IMR-90 (cell line): ENCODE results near the gene PLXND1. TPM values are rescaled to one million over a fixed set of nuclear protein-coding genes. Genes with fewer than 3 reads are reported as not detected.

ENCODE experiments used
- ATAC-seq: fragments of 200-7000 bp; cut with Tn5 transposase; 2 replicates; pipeline ENCODE4 v1.9.1; 2020; ENCODE audit warnings: low read depth, mild to moderate bottlenecking, moderate library complexity
- BruUV-seq: library from RNA; stranded (reverse); fragments of 400-500 nt; replicated peaks from 2 replicates; lab custom pipeline; 2021; lab: Mats Ljungman, UMichigan
- CTCF ChIA-PET: fragments of 300-600 bp; formaldehyde crosslinking; extraction: SDS; loops from one replicate; lab custom pipeline; 2021; ENCODE audit warnings: antibody characterized with exemption; lab: Yijun Ruan, JAX
- POLR2A ChIA-PET: fragments of 300-600 bp; sonication (Branson Sonifier 250); formaldehyde crosslinking; loops from one replicate; lab custom pipeline; 2022; ENCODE audit warnings: antibody characterized with exemption; ENCODE audit not compliant: unreplicated experiment; lab: Charles Lee
- DNase-seq: peaks from one replicate; pipeline ENCODE4 v3.0.0; 2013
- H2AFZ ChIP-seq: replicated peaks from 2 replicates; pipeline ENCODE3; 2013; ENCODE audit warnings: low read length, mild to moderate bottlenecking; ENCODE audit not compliant: poor library complexity
- H2AK5ac ChIP-seq: 2 replicates; pipeline ENCODE4 v1.6.1; 2013; ENCODE audit warnings: low read depth, low read length, inconsistent platforms
- H2AK9ac ChIP-seq: replicated peaks from 2 replicates; pipeline ENCODE3; 2013; ENCODE audit warnings: mild to moderate bottlenecking, low read depth, low read length, moderate library complexity; ENCODE audit not compliant: poor library complexity
- H2BK120ac ChIP-seq: 2 replicates; pipeline ENCODE4 v1.6.1; 2013; ENCODE audit warnings: low read depth, low read length, inconsistent platforms
- H2BK15ac ChIP-seq: 3 replicates; pipeline ENCODE4 v1.6.1; 2013; ENCODE audit warnings: low read depth, low read length, inconsistent platforms
- H2BK20ac ChIP-seq: 2 replicates; pipeline ENCODE4 v1.6.1; 2013; ENCODE audit warnings: low read depth, mild to moderate bottlenecking, inconsistent platforms, low read length, moderate library complexity
- H2BK5ac ChIP-seq: 2 replicates; pipeline ENCODE4 v1.6.1; 2013; ENCODE audit warnings: mild to moderate bottlenecking, low read depth, low read length, inconsistent platforms; ENCODE audit not compliant: poor library complexity, severe bottlenecking
- H3K14ac ChIP-seq: replicated peaks from 2 replicates; pipeline ENCODE4 v1.6.1; 2013; ENCODE audit warnings: low read depth, low read length, inconsistent platforms
- H3K18ac ChIP-seq: 2 replicates; pipeline ENCODE4 v1.6.1; 2013; ENCODE audit warnings: low read depth, low read length, control low read depth
- H3K23ac ChIP-seq: 2 replicates; pipeline ENCODE4 v1.6.1; 2013; ENCODE audit warnings: low read depth, low read length, inconsistent platforms
- H3K27ac ChIP-seq: 2 replicates; pipeline ENCODE4 v1.5.1; 2013; ENCODE audit warnings: mild to moderate bottlenecking, control low read depth, low read length; ENCODE audit not compliant: insufficient read depth
- H3K27me3 ChIP-seq: 2 replicates; pipeline ENCODE4 v1.6.1; 2013; ENCODE audit warnings: low read length; ENCODE audit not compliant: control insufficient read depth, insufficient read depth
- H3K36me3 ChIP-seq: 2 replicates; pipeline ENCODE4 v1.6.1; 2013; ENCODE audit warnings: low read length, mixed read lengths; ENCODE audit not compliant: control insufficient read depth, insufficient read depth
- H3K4ac ChIP-seq: 2 replicates; pipeline ENCODE4 v1.6.1; 2013; ENCODE audit warnings: low read depth, low read length, inconsistent platforms
- H3K4me1 ChIP-seq: 2 replicates; pipeline ENCODE4 v1.6.1; 2013; ENCODE audit warnings: low read length, mixed read lengths; ENCODE audit not compliant: control insufficient read depth, insufficient read depth
- H3K4me2 ChIP-seq: 2 replicates; pipeline ENCODE4 v1.6.1; 2013; ENCODE audit warnings: low read depth, mild to moderate bottlenecking, control low read depth, low read length, moderate library complexity
- H3K4me3 ChIP-seq: 2 replicates; pipeline ENCODE4 v1.5.1; 2013; ENCODE audit warnings: low read depth, mild to moderate bottlenecking, control low read depth, low read length, moderate library complexity; ENCODE audit not compliant: insufficient read depth
- H3K56ac ChIP-seq: 2 replicates; pipeline ENCODE4 v1.6.1; 2013; ENCODE audit warnings: low read length, inconsistent platforms; ENCODE audit not compliant: insufficient read depth; ENCODE audit errors: extremely low read depth
- H3K79me1 ChIP-seq, 2 experiments: 2 replicates each; pipeline ENCODE4 v1.6.1; 2013; ENCODE audit warnings: low read length in 2 of 2, inconsistent platforms in 1 of 2, low read depth in 1 of 2
- H3K9ac ChIP-seq: 2 replicates; pipeline ENCODE4 v1.6.1; 2013; ENCODE audit warnings: low read depth, low read length, control low read depth
- H3K9me1 ChIP-seq: 2 replicates; pipeline ENCODE4 v1.6.1; 2013; ENCODE audit warnings: low read length, inconsistent platforms; ENCODE audit not compliant: insufficient read depth
- H3K9me3 ChIP-seq: 2 replicates; pipeline ENCODE4 v1.6.1; 2013; ENCODE audit warnings: low read length; ENCODE audit not compliant: control insufficient read depth, insufficient read depth
- H4K20me1 ChIP-seq: 2 replicates; pipeline ENCODE4 v1.6.1; 2013; ENCODE audit warnings: low read length, inconsistent platforms; ENCODE audit not compliant: insufficient read depth
- H4K5ac ChIP-seq: 2 replicates; pipeline ENCODE4 v1.6.1; 2013; ENCODE audit warnings: mild to moderate bottlenecking, low read depth, low read length, control low read depth
- H4K8ac ChIP-seq, 2 experiments: 2 replicates each; pipeline ENCODE4 v1.6.1; 2013; ENCODE audit warnings: low read depth in 2 of 2, low read length in 2 of 2, control low read depth in 1 of 2, inconsistent platforms in 1 of 2
- H4K91ac ChIP-seq: 2 replicates; pipeline ENCODE4 v1.6.1; 2013; ENCODE audit warnings: low read depth, low read length, inconsistent platforms; ENCODE audit not compliant: insufficient read depth
- BHLHE40 ChIP-seq: fragments of 150-350 bp; IDR thresholded peaks from 2 replicates; pipeline ENCODE4 v1.6.1; 2016; ENCODE audit warnings: mild to moderate bottlenecking, low read depth, low read length
- CEBPB ChIP-seq: IDR thresholded peaks from 2 replicates; pipeline ENCODE4 v1.6.1; 2012; ENCODE audit warnings: low read depth, low read length, improper control_type of control experiment
- CHD1 ChIP-seq: IDR thresholded peaks from 2 replicates; pipeline ENCODE4 v1.6.1; 2012; ENCODE audit warnings: low read depth, low read length, improper control_type of control experiment
- FOS ChIP-seq: fragments of 150-350 bp; IDR thresholded peaks from 2 replicates; pipeline ENCODE4 v1.6.1; 2016; ENCODE audit warnings: low read depth, low read length
- MAFK ChIP-seq: IDR thresholded peaks from 2 replicates; pipeline ENCODE4 v1.6.1; 2012; ENCODE audit warnings: low read depth, low read length, improper control_type of control experiment
- MAZ ChIP-seq: IDR thresholded peaks from 2 replicates; pipeline ENCODE4 v1.6.1; 2012; ENCODE audit warnings: low read depth, mild to moderate bottlenecking, low read length, improper control_type of control experiment, moderate library complexity, borderline replicate concordance
- MXI1 ChIP-seq: IDR thresholded peaks from 2 replicates; pipeline ENCODE4 v1.6.1; 2012; ENCODE audit warnings: low read depth, mild to moderate bottlenecking, low read length, moderate library complexity, borderline replicate concordance
- NFE2L2 ChIP-seq: fragments of 150-350 bp; IDR thresholded peaks from 2 replicates; pipeline ENCODE4 v1.6.1; 2016; ENCODE audit warnings: low read depth, mild to moderate bottlenecking, low read length
- POLR2A ChIP-seq: IDR thresholded peaks from 2 replicates; pipeline ENCODE4 v1.6.1; 2012; ENCODE audit warnings: mild to moderate bottlenecking, low read depth, low read length
- RAD21 ChIP-seq: IDR thresholded peaks from 2 replicates; pipeline ENCODE4 v1.6.1; 2012; ENCODE audit warnings: low read length, improper control_type of control experiment
- RCOR1 ChIP-seq: IDR thresholded peaks from 2 replicates; pipeline ENCODE4 v1.6.1; 2012; ENCODE audit warnings: mild to moderate bottlenecking, low read length, improper control_type of control experiment; ENCODE audit not compliant: insufficient replicate concordance
- RFX5 ChIP-seq: IDR thresholded peaks from 2 replicates; pipeline ENCODE4 v1.8.0; 2012; ENCODE audit warnings: low read depth, mild to moderate bottlenecking, low read length, moderate library complexity
- SMC3 ChIP-seq: fragments of 150-350 bp; IDR thresholded peaks from 2 replicates; pipeline ENCODE4 v1.6.1; 2016; ENCODE audit warnings: low read depth, mild to moderate bottlenecking, antibody characterized with exemption, low read length, moderate library complexity
- USF2 ChIP-seq: fragments of 150-350 bp; IDR thresholded peaks from 2 replicates; pipeline ENCODE4 v1.6.1; 2017; ENCODE audit warnings: mild to moderate bottlenecking, antibody characterized with exemption, low read length, low read depth
- WGBS, 2 experiments: methylation state at CpG; one replicate each; pipeline versions ENCODE4 v1.1.5 to v1.1.7; 2013; ENCODE audit warnings: missing lambda C conversion rate in 2 of 2; ENCODE audit not compliant: insufficient read length in 1 of 2; ENCODE audit errors: extremely low coverage in 2 of 2; 5-methylcytosine and 5-hydroxymethylcytosine counted together
- dilution Hi-C: fragments of 300-500 bp; cut with HindIII; formaldehyde crosslinking; loops from one replicate; pipeline ENCODE4 v1.14.3; 2018; ENCODE audit warnings: low sequenced_read_pairs; ENCODE audit not compliant: unreplicated experiment
- in situ Hi-C: fragments of 300-500 bp; cut with MboI; formaldehyde crosslinking; loops from 3 replicates; pipeline ENCODE4 v1.14.3; 2019; ENCODE audit warnings: low sequenced_read_pairs, inconsistent platforms, mixed read lengths
- intact Hi-C: fragments of 100-400 bp; cut with micrococcal nuclease; formaldehyde crosslinking; loops from 2 replicates; pipeline ENCODE4 v1.10.0; 2022
- polyA plus RNA-seq, 3 experiments: library from polyadenylated mRNA; depleted of rRNA; stranded (reverse); fragments of >200 nt; gene quantifications; 2 replicates each; pipeline ENCODE4 v1.2.3, GENCODE V29; 2012; ENCODE audit warnings: low replicate concordance in 1 of 3
- total RNA-seq: library from RNA; depleted of rRNA; stranded (reverse); fragments of >200 nt; gene quantifications from 2 replicates; pipeline ENCODE4 v1.2.3, GENCODE V29; 2012
- TF ChIP-seq, protein P1 (sequence below): conservative IDR thresholded peaks from 2 replicates; pipeline ENCODE4 v1.5.1; 2012; ENCODE audit warnings: mild to moderate bottlenecking, low read depth, low read length, improper control_type of control experiment
- TF ChIP-seq, protein P2 (sequence below): fragments of 150-350 bp; IDR thresholded peaks from 2 replicates; pipeline ENCODE4 v1.6.1; 2016; ENCODE audit warnings: low read depth, mild to moderate bottlenecking, low read length, moderate library complexity, borderline replicate concordance

The PLXND1 gene
- total and polyA plus RNA-seq, 2 of the 4 experiments (the other 2 are of a cell fraction) = 19.2 to 67.1 TPM

GRCh38 chr3:129563850-129564535 is 42.5 kb downstream of the PLXND1 start:
- no TSS peak for BruUV-seq
- Histone ChIP-seq H2BK120ac (no peak overlapping the region), H3K18ac (no peak overlapping the region), H3K27me3 (no peaks in the 10 kb centered on the region), H3K23ac (no peak overlapping the region), H2BK15ac (no peak overlapping the region), H3K36me3 (peaks cover 32% of the 10 kb centered on the region), H2AFZ (no peak overlapping the region), H3K9me3 (no peaks in the 10 kb centered on the region), H3K27ac (no peak overlapping the region), H3K4ac (no peak overlapping the region), H4K5ac (no peak overlapping the region), H4K91ac (no peak overlapping the region), H2AK5ac (no peak overlapping the region), H2AK9ac (no peak overlapping the region), H2BK5ac (no peak overlapping the region), H2BK20ac (no peak overlapping the region), H4K8ac (no peak overlapping the region), H3K4me1 (peaks cover 27% of the 10 kb centered on the region), H3K4me3 (no peak overlapping the region), H3K56ac (no peak overlapping the region), H3K4me2 (no peak overlapping the region), H3K14ac (no peak overlapping the region), H4K20me1 (no peaks in the 10 kb centered on the region), H3K79me1 (peaks cover 7 to 21% of the 10 kb centered on the region in 2 experiments; a peak in 3 of 4 replicates), H3K9me1 (peaks cover 16% of the 10 kb centered on the region), H3K9ac (no peak overlapping the region)
- TF ChIP-seq, protein P1, sequence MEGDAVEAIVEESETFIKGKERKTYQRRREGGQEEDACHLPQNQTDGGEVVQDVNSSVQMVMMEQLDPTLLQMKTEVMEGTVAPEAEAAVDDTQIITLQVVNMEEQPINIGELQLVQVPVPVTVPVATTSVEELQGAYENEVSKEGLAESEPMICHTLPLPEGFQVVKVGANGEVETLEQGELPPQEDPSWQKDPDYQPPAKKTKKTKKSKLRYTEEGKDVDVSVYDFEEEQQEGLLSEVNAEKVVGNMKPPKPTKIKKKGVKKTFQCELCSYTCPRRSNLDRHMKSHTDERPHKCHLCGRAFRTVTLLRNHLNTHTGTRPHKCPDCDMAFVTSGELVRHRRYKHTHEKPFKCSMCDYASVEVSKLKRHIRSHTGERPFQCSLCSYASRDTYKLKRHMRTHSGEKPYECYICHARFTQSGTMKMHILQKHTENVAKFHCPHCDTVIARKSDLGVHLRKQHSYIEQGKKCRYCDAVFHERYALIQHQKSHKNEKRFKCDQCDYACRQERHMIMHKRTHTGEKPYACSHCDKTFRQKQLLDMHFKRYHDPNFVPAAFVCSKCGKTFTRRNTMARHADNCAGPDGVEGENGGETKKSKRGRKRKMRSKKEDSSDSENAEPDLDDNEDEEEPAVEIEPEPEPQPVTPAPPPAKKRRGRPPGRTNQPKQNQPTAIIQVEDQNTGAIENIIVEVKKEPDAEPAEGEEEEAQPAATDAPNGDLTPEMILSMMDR = no peak
- TF ChIP-seq USF2 = no peak
- no peak for TF ChIP-seq RAD21
- TF ChIP-seq CEBPB = no peak
- no peak for TF ChIP-seq MAZ
- no peak for TF ChIP-seq NFE2L2
- no peak for TF ChIP-seq MXI1
- TF ChIP-seq, protein P2, sequence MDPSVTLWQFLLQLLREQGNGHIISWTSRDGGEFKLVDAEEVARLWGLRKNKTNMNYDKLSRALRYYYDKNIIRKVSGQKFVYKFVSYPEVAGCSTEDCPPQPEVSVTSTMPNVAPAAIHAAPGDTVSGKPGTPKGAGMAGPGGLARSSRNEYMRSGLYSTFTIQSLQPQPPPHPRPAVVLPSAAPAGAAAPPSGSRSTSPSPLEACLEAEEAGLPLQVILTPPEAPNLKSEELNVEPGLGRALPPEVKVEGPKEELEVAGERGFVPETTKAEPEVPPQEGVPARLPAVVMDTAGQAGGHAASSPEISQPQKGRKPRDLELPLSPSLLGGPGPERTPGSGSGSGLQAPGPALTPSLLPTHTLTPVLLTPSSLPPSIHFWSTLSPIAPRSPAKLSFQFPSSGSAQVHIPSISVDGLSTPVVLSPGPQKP = no peak
- no peak for TF ChIP-seq POLR2A
- no peak for TF ChIP-seq SMC3
- no peak for TF ChIP-seq FOS
- no peak for TF ChIP-seq RFX5
- no peak for TF ChIP-seq BHLHE40
- no peak for TF ChIP-seq MAFK
- no peak for TF ChIP-seq CHD1
- no peak for TF ChIP-seq RCOR1
- ATAC-seq (no peak), DNase-seq (no peak)
- intact Hi-C loops = loop anchor here (5.0 kb wide), 1 partner anchor 122 kb away; the partner anchor contains the start of gene IFT122
- in situ Hi-C loops = no loop called here
- POLR2A ChIA-PET = no interaction called here
- dilution Hi-C loops = no loop called here
- 100% methylated on average over 1 of the region's 8 CpGs; no CpG with 5 or more reads in 1 of the 2 experiments for WGBS, 2 experiments
- CTCF ChIA-PET = no interaction called here
